Measurements from ENCODE around the gene THRA.

GRCh38 chr17:40024901-40025300, 37.9 kb upstream of the THRA start:
- TF ChIP-seq CTCF (IDR thresholded peaks at IDR 0.05) (no peak), POLR2A (IDR thresholded peaks at IDR 0.05) (no peak)

Data from thyroid gland (tissue), 4 donors.